ENCODE measurements around the gene IQSEC1.

DNA sequence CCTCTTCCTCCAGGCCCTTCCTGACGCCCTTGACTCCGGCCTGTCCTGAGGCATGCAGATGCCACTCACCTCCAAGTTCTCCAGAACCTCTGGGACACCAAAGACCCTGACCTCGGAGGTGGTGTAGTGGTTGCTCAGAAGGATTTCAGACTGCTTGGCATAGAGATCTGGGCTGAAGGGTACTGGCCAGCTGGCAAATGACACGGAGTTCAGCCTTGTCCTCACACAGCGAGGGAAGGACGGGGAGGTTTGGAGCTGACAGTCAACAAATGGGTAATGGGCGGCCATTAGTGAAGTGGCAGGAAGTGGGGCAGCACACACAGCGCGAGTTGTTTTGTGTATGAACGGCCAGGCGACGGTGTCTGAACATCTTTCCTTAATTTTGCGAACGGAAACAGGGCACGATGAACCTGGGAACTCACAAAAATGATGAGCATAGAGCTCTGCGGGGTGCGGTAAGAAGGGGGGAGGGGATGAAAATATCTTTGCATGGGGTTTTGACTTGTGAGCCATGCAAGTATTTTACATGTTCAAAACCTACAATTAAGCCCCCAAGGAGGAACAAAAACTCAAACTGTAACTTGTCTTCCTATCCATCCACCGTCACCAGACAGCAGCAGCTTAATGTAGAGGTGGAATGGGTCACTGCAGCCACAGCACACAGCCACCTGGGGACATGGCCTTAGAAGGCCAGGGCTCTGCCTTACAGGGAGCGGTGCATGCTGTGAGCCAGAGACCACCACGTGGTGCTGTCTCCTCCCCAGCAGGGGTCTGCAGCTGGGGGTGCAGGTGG, 188.2 kb downstream of the IQSEC1 start:
- TF ChIP-seq, protein P1, sequence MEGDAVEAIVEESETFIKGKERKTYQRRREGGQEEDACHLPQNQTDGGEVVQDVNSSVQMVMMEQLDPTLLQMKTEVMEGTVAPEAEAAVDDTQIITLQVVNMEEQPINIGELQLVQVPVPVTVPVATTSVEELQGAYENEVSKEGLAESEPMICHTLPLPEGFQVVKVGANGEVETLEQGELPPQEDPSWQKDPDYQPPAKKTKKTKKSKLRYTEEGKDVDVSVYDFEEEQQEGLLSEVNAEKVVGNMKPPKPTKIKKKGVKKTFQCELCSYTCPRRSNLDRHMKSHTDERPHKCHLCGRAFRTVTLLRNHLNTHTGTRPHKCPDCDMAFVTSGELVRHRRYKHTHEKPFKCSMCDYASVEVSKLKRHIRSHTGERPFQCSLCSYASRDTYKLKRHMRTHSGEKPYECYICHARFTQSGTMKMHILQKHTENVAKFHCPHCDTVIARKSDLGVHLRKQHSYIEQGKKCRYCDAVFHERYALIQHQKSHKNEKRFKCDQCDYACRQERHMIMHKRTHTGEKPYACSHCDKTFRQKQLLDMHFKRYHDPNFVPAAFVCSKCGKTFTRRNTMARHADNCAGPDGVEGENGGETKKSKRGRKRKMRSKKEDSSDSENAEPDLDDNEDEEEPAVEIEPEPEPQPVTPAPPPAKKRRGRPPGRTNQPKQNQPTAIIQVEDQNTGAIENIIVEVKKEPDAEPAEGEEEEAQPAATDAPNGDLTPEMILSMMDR (IDR thresholded peaks at IDR 0.05; ENCODE audit: insufficient read depth, low read length, poor library complexity, severe bottlenecking) = no peak
- no peak for TF ChIP-seq EZH2phosphoT487 (conservative IDR thresholded peaks at IDR 0.05; ENCODE audit: low read length)
